Measurements from ENCODE around the gene FOXO3B. TPM values are rescaled to one million over a fixed set of nuclear protein-coding genes. Genes with fewer than 3 reads are reported as not detected.

Gene FOXO3B
- total and polyA plus RNA-seq, 8 donors, result 0.25 to 3.9 (median 3.5) TPM; not detected in 1

Small RNA genes within 50 kb of the gene (small RNA-seq; reads per million reads assigned to genes)
- gene AC026271.2 (0 reads per million in 4 donors), gene AC026271.4 (0 reads per million in 4 donors)

Other genes starting within 250 kb of the FOXO3B start
- gene LGALS9C, start 205.5 kb downstream of the FOXO3B start, total RNA-seq, result 100 to 1,000 TPM in 1 of 5 donors, 10 to 100 TPM in 3, not detected in 1; 30.5 to 175 (median 53.4) TPM
- gene LGALS9C, start 205.5 kb downstream of the FOXO3B start, polyA plus RNA-seq, result 100 to 1,000 TPM in 1 of 3 donors, 10 to 100 TPM in 1, 1 to 10 TPM in 1; 3.4 to 362 (median 10.3) TPM
- not detected for gene TBC1D28, start 37.9 kb downstream of the FOXO3B start, total RNA-seq
- not detected for gene TBC1D28, start 37.9 kb downstream of the FOXO3B start, polyA plus RNA-seq
- under 1 TPM in 1 of 5 donors, not detected in 4; 0.18 TPM for gene FBXW10, start 61.7 kb upstream of the FOXO3B start, total RNA-seq
- under 1 TPM in 1 of 3 donors, not detected in 2; 0.35 TPM for gene FBXW10, start 61.7 kb upstream of the FOXO3B start, polyA plus RNA-seq
- 10 to 100 TPM in 3 of 5 donors, 1 to 10 TPM in 2; 2.9 to 93.4 (median 11.9) TPM for gene TVP23B, start 98.9 kb upstream of the FOXO3B start, total RNA-seq
- gene TVP23B, start 98.9 kb upstream of the FOXO3B start, polyA plus RNA-seq, result 10 to 100 TPM; 22.0 to 27.5 (median 25.7) TPM
- 100 to 1,000 TPM in 2 of 5 donors, 10 to 100 TPM in 2, 1 to 10 TPM in 1; 5.3 to 478 (median 39.7) TPM for gene PRPSAP2, start 175.8 kb upstream of the FOXO3B start, total RNA-seq
- 10 to 100 TPM; 16.8 to 24.7 (median 18.1) TPM for gene PRPSAP2, start 175.8 kb upstream of the FOXO3B start, polyA plus RNA-seq

Data from stomach (tissue), 8 donors.